B cell (primary cell): ENCODE data around the gene ITIH2. TPM values are rescaled to one million over a fixed set of nuclear protein-coding genes. Genes with fewer than 3 reads are reported as not detected.
A peak's percentile ranks its signal among the peaks of the same experiment; 100 is the strongest.

Experiments used
- ATAC-seq: fragments of 200-7000 bp; cut with Tn5 transposase; one replicate; pipeline ENCODE4 v1.10.0; 2021; ENCODE audit warnings: low read depth, mild to moderate bottlenecking, moderate number of reproducible peaks, moderate library complexity
- CTCF ChIA-PET: fragments of 350-600 bp; sonication (Branson Sonifier 250); formaldehyde crosslinking; loops from one replicate; lab custom pipeline; 2021; ENCODE audit warnings: antibody characterized with exemption, inconsistent platforms; lab: Charles Lee
- POLR2A ChIA-PET: fragments of 350-600 bp; sonication (Branson Sonifier 250); formaldehyde crosslinking; loops from one replicate; lab custom pipeline; 2021; ENCODE audit warnings: antibody characterized with exemption; lab: Charles Lee
- DNase-seq: peaks from one replicate; pipeline ENCODE4 v3.0.0; 2013
- H2AFZ ChIP-seq: 2 replicates; pipeline ENCODE4 v1.6.1; 2012; ENCODE audit warnings: mild to moderate bottlenecking, low read depth, low read length; ENCODE audit not compliant: insufficient read depth, poor library complexity, severe bottlenecking
- H3K27ac ChIP-seq, 2 donors: 1 replicate in 1 of 2; 2 replicates in 1 of 2; pipeline ENCODE4 v1.5.1; 2012 to 2013; ENCODE audit warnings: low read length in 2 of 2, mild to moderate bottlenecking in 2 of 2, moderate library complexity in 1 of 2
- H3K27me3 ChIP-seq, 4 experiments: fragments of 200-600 bp in 1 of 4; sonication (generic) in 1 of 4; replicated peaks in 1 of 4; 1 replicate in 2 of 4; 2 replicates in 2 of 4; pipeline versions ENCODE4 v1.6.1 to v1.7.0; 2013 to 2016; ENCODE audit warnings: low read length in 3 of 4, mild to moderate bottlenecking in 2 of 4, mixed read lengths in 1 of 4, moderate library complexity in 1 of 4; ENCODE audit not compliant: insufficient read depth in 4 of 4, control insufficient read depth in 3 of 4; ENCODE audit errors: control extremely low read depth in 1 of 4
- H3K36me3 ChIP-seq, 2 experiments: replicated peaks in 1 of 2; 1 replicate in 1 of 2; 2 replicates in 1 of 2; pipeline versions ENCODE4 v1.6.1 to v1.7.1; 2013; ENCODE audit warnings: low read length in 1 of 2; ENCODE audit not compliant: insufficient read depth in 2 of 2, control insufficient read depth in 1 of 2; ENCODE audit errors: control extremely low read depth in 1 of 2, extremely low read depth in 1 of 2
- H3K4me1 ChIP-seq, 2 donors: fragments of 200-600 bp in 1 of 2; sonication (generic) in 1 of 2; 1 replicate in 1 of 2; 2 replicates in 1 of 2; pipeline versions ENCODE4 v1.5.1 to v1.6.1; 2013 to 2017; ENCODE audit warnings: low read length in 2 of 2; ENCODE audit not compliant: control insufficient read depth in 2 of 2, insufficient read depth in 2 of 2
- H3K4me2 ChIP-seq: replicated peaks from 2 replicates; pipeline ENCODE3; 2012; ENCODE audit warnings: mild to moderate bottlenecking, low read depth, low read length; ENCODE audit not compliant: poor library complexity, severe bottlenecking
- H3K4me3 ChIP-seq, 5 experiments: fragments of 200-600 bp in 1 of 5; sonication (generic) in 1 of 5; 1 replicate in 3 of 5; 2 replicates in 2 of 5; pipeline versions ENCODE4 v1.5.1 to v1.7.0; 2011 to 2016; ENCODE audit warnings: low read length in 4 of 5, mild to moderate bottlenecking in 4 of 5, low read depth in 2 of 5, control low read depth in 1 of 5, moderate library complexity in 1 of 5; ENCODE audit not compliant: insufficient read depth in 1 of 5; ENCODE audit errors: control extremely low read depth in 1 of 5, extremely low read depth in 1 of 5
- H3K79me2 ChIP-seq: fragments of 200-600 bp; sonication (generic); one replicate; pipeline ENCODE4 v1.6.0; 2016; ENCODE audit warnings: low read length; ENCODE audit not compliant: control insufficient read depth, insufficient read depth
- H3K9ac ChIP-seq: fragments of 200-600 bp; sonication (generic); 2 replicates; pipeline ENCODE4 v1.6.1; 2017; ENCODE audit warnings: mild to moderate bottlenecking, low read length, moderate library complexity
- H3K9me3 ChIP-seq, 3 donors: one replicate each; pipeline versions ENCODE4 v1.6.1 to v1.7.1; 2013; ENCODE audit warnings: low read length in 2 of 3; ENCODE audit not compliant: control insufficient read depth in 2 of 3, insufficient read depth in 1 of 3; ENCODE audit errors: control extremely low read depth in 1 of 3
- H4K20me1 ChIP-seq: 2 replicates; pipeline ENCODE4 v1.6.0; 2012; ENCODE audit warnings: mild to moderate bottlenecking, low read length; ENCODE audit not compliant: insufficient read depth, control insufficient read depth, poor library complexity, severe bottlenecking
- H3K27ac Mint-ChIP-seq: one replicate; pipeline ENCODE4 v1.8.0; 2021; ENCODE audit warnings: mixed read lengths
- H3K27me3 Mint-ChIP-seq: one replicate; pipeline ENCODE4 v1.8.0; 2021; ENCODE audit warnings: mixed read lengths
- H3K4me1 Mint-ChIP-seq: one replicate; pipeline ENCODE4 v1.8.0; 2021; ENCODE audit warnings: mixed read lengths
- H3K4me3 Mint-ChIP-seq: one replicate; pipeline ENCODE4 v1.8.0; 2021; ENCODE audit warnings: mixed read lengths
- H3K9me3 Mint-ChIP-seq: one replicate; pipeline ENCODE4 v1.8.0; 2022; ENCODE audit warnings: mixed read lengths; ENCODE audit not compliant: insufficient read depth
- EZH2 ChIP-seq: IDR thresholded peaks from 2 replicates; pipeline ENCODE4 v1.6.1; 2012; ENCODE audit warnings: borderline replicate concordance, low read depth, mild to moderate bottlenecking, moderate library complexity, low read length; ENCODE audit not compliant: insufficient read depth, poor library complexity, severe bottlenecking
- WGBS: methylation state at CpG from one replicate; pipeline ENCODE4 v1.1.5; 2013; ENCODE audit warnings: missing lambda C conversion rate; ENCODE audit not compliant: insufficient coverage; 5-methylcytosine and 5-hydroxymethylcytosine counted together
- intact Hi-C: fragments of 100-400 bp; cut with micrococcal nuclease; formaldehyde crosslinking; loops from one replicate; pipeline ENCODE4 v1.10.0; 2022
- polyA plus RNA-seq: library from polyadenylated mRNA; depleted of rRNA; stranded (reverse); fragments of >200 nt; gene quantifications from 2 replicates; pipeline ENCODE4 v1.2.3, GENCODE V29; 2012
- total RNA-seq, 2 donors: library from RNA; stranded (reverse); fragments of 120-200 nt in 1 of 2; gene quantifications; 1 replicate in 1 of 2; 2 replicates in 1 of 2; pipeline versions ENCODE4 v1.2.3 to v1.2.4, GENCODE V29; 2013 to 2022
- TF ChIP-seq, protein P1 (sequence below): fragments of 200-600 bp; IDR thresholded peaks from one replicate; pipeline ENCODE4 v1.8.0; 2022; ENCODE audit warnings: antibody characterized with exemption, mild to moderate bottlenecking

Gene ITIH2
- total and polyA plus RNA-seq, 2 donors (not counting 1 experiment from before 2014, with no cell fraction given): not detected

DNA sequence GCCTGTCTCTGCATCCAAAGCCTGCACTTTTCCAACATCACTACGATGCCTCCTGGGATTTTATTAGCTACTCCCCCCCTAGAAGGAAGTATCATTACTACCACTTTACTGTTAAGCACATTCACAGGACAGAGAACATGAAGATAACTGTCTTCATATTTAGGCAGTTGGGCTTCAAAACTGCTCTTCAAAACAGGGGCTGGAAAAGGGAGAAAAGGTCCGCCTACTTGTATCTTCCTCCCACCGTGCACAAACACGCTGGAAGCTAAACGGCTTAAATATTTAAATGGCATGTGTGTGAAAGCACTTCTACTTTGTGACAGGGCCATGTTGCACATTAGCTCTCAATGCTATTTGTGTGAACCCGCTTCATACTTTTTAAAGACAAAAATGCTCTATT, 37.3 kb upstream of the ITIH2 start:
- CTCF ChIA-PET: interaction anchor here (1.5 kb wide), 1 partner anchor 22 kb away, joined by 5 read pairs; no protein-coding TSS in a partner anchor
- TF ChIP-seq EZH2: no peak
- TF ChIP-seq, protein P1, sequence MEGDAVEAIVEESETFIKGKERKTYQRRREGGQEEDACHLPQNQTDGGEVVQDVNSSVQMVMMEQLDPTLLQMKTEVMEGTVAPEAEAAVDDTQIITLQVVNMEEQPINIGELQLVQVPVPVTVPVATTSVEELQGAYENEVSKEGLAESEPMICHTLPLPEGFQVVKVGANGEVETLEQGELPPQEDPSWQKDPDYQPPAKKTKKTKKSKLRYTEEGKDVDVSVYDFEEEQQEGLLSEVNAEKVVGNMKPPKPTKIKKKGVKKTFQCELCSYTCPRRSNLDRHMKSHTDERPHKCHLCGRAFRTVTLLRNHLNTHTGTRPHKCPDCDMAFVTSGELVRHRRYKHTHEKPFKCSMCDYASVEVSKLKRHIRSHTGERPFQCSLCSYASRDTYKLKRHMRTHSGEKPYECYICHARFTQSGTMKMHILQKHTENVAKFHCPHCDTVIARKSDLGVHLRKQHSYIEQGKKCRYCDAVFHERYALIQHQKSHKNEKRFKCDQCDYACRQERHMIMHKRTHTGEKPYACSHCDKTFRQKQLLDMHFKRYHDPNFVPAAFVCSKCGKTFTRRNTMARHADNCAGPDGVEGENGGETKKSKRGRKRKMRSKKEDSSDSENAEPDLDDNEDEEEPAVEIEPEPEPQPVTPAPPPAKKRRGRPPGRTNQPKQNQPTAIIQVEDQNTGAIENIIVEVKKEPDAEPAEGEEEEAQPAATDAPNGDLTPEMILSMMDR: no peak
- peaks cover 0 to 46% (median 33%) of the 10 kb centered on the region in 4 experiments for H3K27me3 ChIP-seq
- no peak overlapping the region for H3K27ac ChIP-seq
- H3K4me1 ChIP-seq: peaks cover 12 to 16% of the 10 kb centered on the region in 2 donors
- no peaks in the 10 kb centered on the region for H4K20me1 ChIP-seq
- no peak overlapping the region for H3K9ac ChIP-seq
- Mint-ChIP-seq H3K27me3 (peaks cover 57% of the 10 kb centered on the region), H3K4me1 (peaks cover 16% of the 10 kb centered on the region), H3K4me3 (peak overlapping the region; percentile 79), H3K9me3 (no peaks in the 10 kb centered on the region), H3K27ac (no peak overlapping the region)
- no CpG with 5 or more reads among the region's 6 CpGs for WGBS
- peak; percentile 5 for DNase-seq
- no peaks in the 10 kb centered on the region for H3K9me3 ChIP-seq
- H3K79me2 ChIP-seq: no peaks in the 10 kb centered on the region
- POLR2A ChIA-PET: no interaction called here
- no peak overlapping the region for H3K4me2 ChIP-seq
- intact Hi-C loops: no loop called here
- H3K36me3 ChIP-seq: no peaks in the 10 kb centered on the region
- no peak for ATAC-seq
- peak overlapping the region in 1 of 5 experiments; percentile 45 for H3K4me3 ChIP-seq
- H2AFZ ChIP-seq: no peak overlapping the region

DNA sequence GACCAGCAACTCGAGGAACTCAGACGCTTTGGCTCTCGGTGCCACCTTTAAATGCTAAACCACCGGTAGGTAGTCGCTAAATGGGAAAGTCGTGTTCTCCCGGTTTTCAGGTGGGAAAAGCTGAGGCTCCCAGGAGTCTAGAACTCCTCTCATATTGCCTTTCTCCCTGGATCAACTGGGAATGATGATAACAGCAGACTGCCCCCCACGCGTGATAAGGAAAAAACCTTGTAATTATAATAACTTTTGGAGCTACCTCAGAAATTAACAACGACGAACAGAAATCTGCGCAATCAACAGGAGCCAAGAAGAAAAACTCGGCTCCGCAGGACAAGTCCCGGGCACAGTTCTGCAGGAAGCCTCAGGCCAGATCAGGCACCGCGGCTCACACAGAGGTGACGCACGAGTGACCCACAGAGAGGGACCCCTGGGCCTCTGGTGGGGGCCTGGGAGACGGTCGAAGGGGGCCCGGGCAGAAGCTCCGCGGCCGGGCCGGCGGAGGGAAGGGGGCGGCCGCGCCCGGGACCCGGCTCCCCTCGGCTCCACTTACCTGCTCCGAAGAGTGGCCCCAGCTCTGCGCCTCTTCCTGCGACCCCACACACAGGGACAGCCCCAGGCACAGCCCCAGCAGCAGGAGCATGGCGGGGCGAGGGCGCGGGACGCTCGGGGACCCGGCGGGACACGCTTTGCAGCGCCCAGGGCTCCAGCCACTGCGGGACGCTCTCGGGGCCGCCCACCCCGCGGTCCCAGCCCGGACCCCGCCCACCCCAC, 36.7 kb upstream of the ITIH2 start, which contains the start of gene ITIH5:
Gene ITIH5 (minus strand): TSS at position 714 of the 771 bp plus-strand sequence. CDS start 74 bp downstream, at position 640.
- H3K4me1 Mint-ChIP-seq: peaks cover 16% of the 10 kb centered on the region
- H3K27ac Mint-ChIP-seq: no peak within 1 kb of the TSS
- Histone ChIP-seq H3K36me3 (no peaks in the 10 kb centered on the region), H3K27ac (no peak within 1 kb of the TSS), H2AFZ (peak within 1 kb of the TSS; percentile 63), H3K4me2 (peak within 1 kb of the TSS; percentile 86), H3K79me2 (no peaks in the 10 kb centered on the region), H3K4me3 (peak within 1 kb of the TSS in 3 of 5 experiments; percentile 42 to 45 (median 45)), H4K20me1 (no peaks in the 10 kb centered on the region), H3K4me1 (peaks cover 12 to 16% of the 10 kb centered on the region in 2 donors), H3K9ac (peak within 1 kb of the TSS; percentile 57), H3K27me3 (peaks cover 0 to 47% (median 33%) of the 10 kb centered on the region in 4 experiments), H3K9me3 (no peaks in the 10 kb centered on the region)
- 4% methylated on average over 38 of the region's 54 CpGs for WGBS
- POLR2A ChIA-PET: no interaction called here
- no peaks in the 10 kb centered on the region for H3K9me3 Mint-ChIP-seq
- intact Hi-C loops: no loop called here
- ATAC-seq: peak; percentile 39
- CTCF ChIA-PET: interaction anchor here (1.5 kb wide), 1 partner anchor 21 kb away, joined by 5 read pairs; no protein-coding TSS in a partner anchor
- peak; percentile 25 for DNase-seq
- H3K4me3 Mint-ChIP-seq: peak within 1 kb of the TSS; percentile 83
- peaks cover 55% of the 10 kb centered on the region for H3K27me3 Mint-ChIP-seq
- TF ChIP-seq EZH2: peak; percentile 71
- TF ChIP-seq, protein P1: no peak
